Measurements from ENCODE around the gene TRAF3IP1.

TRAF3IP1 gene

GRCh38 chr2:238449909-238450417 is 129.6 kb downstream of the TRAF3IP1 start:
- no peak for DNase-seq (ENCODE audit: low spot score)

- DNase-seq (ENCODE audit: low spot score), result no peak
These were observed 130.1 kb downstream of the TRAF3IP1 start for GRCh38 chr2:238450440-238450861.
